HG02798 (cell line): ENCODE results near the gene NECTIN2.
"Not testable (repeated sequence)": the region's sequence is repeated elsewhere in the genome, so short reads cannot be mapped to it uniquely, and the experiment has no call there.

Experiments used
- ATAC-seq: cut with Tn5 transposase; IDR thresholded peaks from one replicate; pipeline ENCODE4 v1.9.1; 2021; ENCODE audit warnings: mild to moderate bottlenecking; ENCODE audit not compliant: unreplicated experiment, poor library complexity

NECTIN2 gene

GRCh38 chr19:44882063-44882462, 36.0 kb downstream of the NECTIN2 start:
- no peak for ATAC-seq

- not testable (repeated sequence) for ATAC-seq
Measured at GRCh38 chr19:44882619-44883397, 36.7 kb downstream of the NECTIN2 start.

GRCh38 chr19:44883922-44884321, 37.8 kb downstream of the NECTIN2 start:
- no peak for ATAC-seq

GRCh38 chr19:44884566-44884965, 38.5 kb downstream of the NECTIN2 start:
- no peak for ATAC-seq

- no peak for ATAC-seq
Measured at GRCh38 chr19:44886141-44886540, 40.0 kb downstream of the NECTIN2 start.

- ATAC-seq, result no peak
Measured at GRCh38 chr19:44887648-44888047, 41.6 kb downstream of the NECTIN2 start.

GRCh38 chr19:44888335-44888734, 42.2 kb downstream of the NECTIN2 start:
- not testable (repeated sequence) for ATAC-seq

- ATAC-seq, result no peak
Measured at GRCh38 chr19:44889830-44890365, 43.8 kb downstream of the NECTIN2 start.

- peak; percentile 84 for ATAC-seq
Measured at GRCh38 chr19:44890366-44891015, 44.4 kb downstream of the NECTIN2 start.

- no peak for ATAC-seq
Measured at GRCh38 chr19:44891016-44891882, 45.2 kb downstream of the NECTIN2 start, which contains the start of gene TOMM40. Gene TOMM40, plus strand, starts transcription at chr19:44891254. Its CDS starts 162 bp downstream, at chr19:44891416.

GRCh38 chr19:44892932-44893331, 46.8 kb downstream of the NECTIN2 start:
- ATAC-seq, result no peak

GRCh38 chr19:44893332-44894051, 47.4 kb downstream of the NECTIN2 start:
- no peak for ATAC-seq

- ATAC-seq, result no peak
Measured at GRCh38 chr19:44894052-44894400, 47.9 kb downstream of the NECTIN2 start.

- no peak for ATAC-seq
Measured at GRCh38 chr19:44894946-44895345, 48.8 kb downstream of the NECTIN2 start.

GRCh38 chr19:44897835-44898234, 51.7 kb downstream of the NECTIN2 start:
- no peak for ATAC-seq

- no peak for ATAC-seq
Measured at GRCh38 chr19:44900328-44901244, 54.5 kb downstream of the NECTIN2 start.

- no peak for ATAC-seq
Measured at GRCh38 chr19:44903216-44903601, 57.1 kb downstream of the NECTIN2 start.

- ATAC-seq, result no peak
Measured at GRCh38 chr19:44903602-44904425, 57.7 kb downstream of the NECTIN2 start.
